Right lobe of liver (tissue), 6 donors: ENCODE measurements around the gene TRMT61B. TPM values are rescaled to one million over a fixed set of nuclear protein-coding genes. Genes with fewer than 3 reads are reported as not detected.

ENCODE experiments used
- ATAC-seq, 4 donors: fragments of 200-7000 bp; cut with Tn5 transposase; one replicate each; pipeline ENCODE4 v1.9.1; 2020; ENCODE audit warnings: mild to moderate bottlenecking in 4 of 4, moderate library complexity in 4 of 4
- DNase-seq, 3 donors: peaks; one replicate each; pipeline ENCODE4 v3.0.0-alpha.2; 2020
- H3K27ac ChIP-seq, 3 donors: fragments of 200-600 bp; one replicate each; pipeline ENCODE4 v1.8.0; 2022
- H3K27me3 ChIP-seq, 2 donors: fragments of 200-600 bp; one replicate each; pipeline ENCODE4 v1.8.0; 2022
- H3K36me3 ChIP-seq, 4 donors: fragments of 200-600 bp; sonication (generic) in 1 of 4; one replicate each; pipeline versions ENCODE4 v1.5.1 to v1.8.0; 2017 to 2022; ENCODE audit warnings: control low read depth in 1 of 4
- H3K4me1 ChIP-seq, 4 donors: fragments of 200-600 bp; sonication (generic) in 1 of 4; one replicate each; pipeline versions ENCODE4 v1.5.1 to v1.8.0; 2017 to 2022; ENCODE audit warnings: control low read depth in 1 of 4
- H3K4me3 ChIP-seq, 3 donors: fragments of 200-600 bp; one replicate each; pipeline ENCODE4 v1.8.0; 2022
- H3K9me3 ChIP-seq, 4 donors: fragments of 200-600 bp; sonication (generic) in 1 of 4; one replicate each; pipeline versions ENCODE4 v1.5.1 to v1.8.0; 2017 to 2022; ENCODE audit warnings: control low read depth in 1 of 4
- CTCF ChIP-seq, 4 donors: fragments of 200-600 bp in 3 of 4; fragments of 450-650 bp in 1 of 4; IDR thresholded peaks; one replicate each; pipeline versions ENCODE4 v1.5.1 to v1.8.0; 2016 to 2022; ENCODE audit warnings: antibody characterized with exemption in 4 of 4, mild to moderate bottlenecking in 2 of 4
- POLR2A ChIP-seq: fragments of 450-650 bp; IDR thresholded peaks from one replicate; pipeline ENCODE4 v1.6.1; 2017; ENCODE audit warnings: antibody characterized with exemption, mild to moderate bottlenecking
- whole genome bisulfite sequencing: methylation state at CpG from one replicate; pipeline ENCODE4 v1.1.6; 2018; ENCODE audit warnings: low coverage, low lambda C conversion rate; ENCODE audit not compliant: insufficient coverage; ENCODE audit errors: missing lambda C conversion rate; 5-methylcytosine and 5-hydroxymethylcytosine counted together
- intact Hi-C, 2 donors: fragments of 100-400 bp; cut with DNase I; formaldehyde crosslinking; loops; one replicate each; pipeline versions ENCODE4 v1.11.2 to v1.14.1; 2022
- total RNA-seq, 6 experiments: library from RNA; depleted of rRNA in 2 of 6; stranded (reverse); fragments of >200 nt in 2 of 6; fragmentation: NEBNext Ultra II Directional in 3 of 6; extraction: Animal tissue kit (Norgen Biotek cat#: 25700) in 3 of 6; gene quantifications; one replicate each; pipeline versions ENCODE4 v1.1.0 to v1.2.4, GENCODE V29; 2016 to 2023
- donor health status: DM: no; HTN: yes; CAD: no.
- donor health status: DM: no; HTN: no; CAD: no.
- donor health status: DM: no; HTN: no; CAD: no.
- donor health status: DM: no; HTN: yes; CAD: no.
- donor health status: DM: no; HTN: yes; CAD: no.

TRMT61B gene
- total RNA-seq, 6 experiments from 2014 or later, result 6.4 to 9.5 (median 7.6) TPM

- Histone ChIP-seq H3K4me1 (no peaks in the 10 kb centered on the region), H3K27me3 (no peaks in the 10 kb centered on the region), H3K9me3 (no peaks in the 10 kb centered on the region), H3K27ac (no peak overlapping the region), H3K36me3 (no peaks in the 10 kb centered on the region), H3K4me3 (no peak overlapping the region)
- 89% methylated on average over 1 of the region's 1 CpG for WGBS
- ATAC-seq, result no peak
- DNase-seq, result no peak
- intact Hi-C loops, result no loop called here
- TF ChIP-seq POLR2A (no peak), CTCF (IDR thresholded peaks at IDR 0.05) (no peak)
Measured at GRCh38 chr2:28880193-28880592, 10.1 kb upstream of the TRMT61B start.

GRCh38 chr2:28871620-28872019 lies 1.5 kb upstream of the TRMT61B start:
- TF ChIP-seq CTCF (IDR thresholded peaks at IDR 0.05) (no peak), POLR2A (no peak)
- H3K27ac ChIP-seq, result no peak overlapping the region
- DNase-seq (no peak), ATAC-seq (no peak)
- H3K4me3 ChIP-seq, result no peak overlapping the region
- no peaks in the 10 kb centered on the region for H3K27me3 ChIP-seq
- H3K36me3 ChIP-seq, result no peaks in the 10 kb centered on the region
- 45% methylated on average over 3 of the region's 3 CpGs for WGBS
- intact Hi-C loops, result no loop called here
- H3K9me3 ChIP-seq, result no peaks in the 10 kb centered on the region
- peaks cover 0 to 23% (median 9%) of the 10 kb centered on the region in 4 donors for H3K4me1 ChIP-seq

- intact Hi-C loops, result no loop called here
- ATAC-seq (peak in 3 of 4 donors; percentile 42 to 59 (median 51)), DNase-seq (peak in 2 of 3 donors; percentile 34 to 50)
- peak overlapping the region; percentile 33 to 70 (median 35) for H3K27ac ChIP-seq
- H3K4me3 ChIP-seq, result peak overlapping the region; percentile 84 to 96 (median 92)
- no peaks in the 10 kb centered on the region for H3K9me3 ChIP-seq
- no peaks in the 10 kb centered on the region for H3K36me3 ChIP-seq
- no peaks in the 10 kb centered on the region for H3K27me3 ChIP-seq
- under 1% methylated on average over 16 of the region's 29 CpGs for WGBS
- TF ChIP-seq CTCF (IDR thresholded peaks at IDR 0.05) (no peak), POLR2A (no peak)
- peaks cover 0 to 23% (median 9%) of the 10 kb centered on the region in 4 donors for H3K4me1 ChIP-seq
Measured at GRCh38 chr2:28869494-28870145, 489 bp downstream of the TRMT61B start.

- intact Hi-C loops, result no loop called here
- Histone ChIP-seq H3K27me3 (no peaks in the 10 kb centered on the region), H3K9me3 (no peaks in the 10 kb centered on the region), H3K36me3 (no peaks in the 10 kb centered on the region), H3K27ac (no peak overlapping the region), H3K4me3 (no peak overlapping the region), H3K4me1 (peaks cover 0 to 23% (median 9%) of the 10 kb centered on the region in 4 donors)
- ATAC-seq, result no peak
- WGBS, result 77% methylated on average over 7 of the region's 12 CpGs
- TF ChIP-seq POLR2A, result no peak
- TF ChIP-seq CTCF (IDR thresholded peaks at IDR 0.05), result no peak
- DNase-seq, result no peak
Measured at GRCh38 chr2:28868611-28869010, 1.5 kb downstream of the TRMT61B start.
